K562 (cell line): ENCODE measurements around the gene ST3GAL5. TPM values are rescaled to one million over a fixed set of nuclear protein-coding genes. Genes with fewer than 3 reads are reported as not detected.

Experiments
- ILK ChIP-seq: fragments of 450-650 bp; IDR thresholded peaks from 2 replicates; pipeline ENCODE4 v1.6.1; 2016; ENCODE audit warnings: missing genetic modification characterization, low read depth, mild to moderate bottlenecking, missing compliant biosample characterization, moderate library complexity, borderline replicate concordance
- NEUROD1 ChIP-seq: fragments of 150-350 bp; IDR thresholded peaks from 2 replicates; pipeline ENCODE4 v1.6.1; 2014; ENCODE audit warnings: borderline replicate concordance, low read length, low read depth; ENCODE audit not compliant: partially characterized antibody
- NFRKB ChIP-seq: fragments of 450-650 bp; IDR thresholded peaks from 2 replicates; pipeline ENCODE4 v1.6.1; 2016; ENCODE audit warnings: low read depth
- SMARCC2 ChIP-seq: fragments of 450-650 bp; IDR thresholded peaks from 2 replicates; pipeline ENCODE4 v1.6.1; 2017; ENCODE audit warnings: antibody characterized with exemption, moderate library complexity, mild to moderate bottlenecking, low read depth
- SMARCE1 ChIP-seq: fragments of 450-650 bp; IDR thresholded peaks from 2 replicates; pipeline ENCODE4 v1.7.1; 2016; ENCODE audit warnings: mild to moderate bottlenecking
- TARDBP ChIP-seq: fragments of 450-650 bp; IDR thresholded peaks from 2 replicates; pipeline ENCODE4 v1.6.1; 2016
- TGIF2 ChIP-seq: sonication (generic); formaldehyde crosslinking; IDR thresholded peaks from 2 replicates; pipeline ENCODE4 v1.8.1; 2022; ENCODE audit warnings: mild to moderate bottlenecking, missing genetic modification reagents, moderate library complexity
- ZNF175 ChIP-seq: fragments of 200-800 bp; sonication (Bioruptor generic); IDR thresholded peaks from 2 replicates; pipeline ENCODE4 v1.6.1; 2016; ENCODE audit warnings: low read depth, mild to moderate bottlenecking, missing genetic modification characterization, missing compliant biosample characterization
- ZNF184 ChIP-seq: sonication (generic); formaldehyde crosslinking; IDR thresholded peaks from 2 replicates; pipeline ENCODE4 v1.5.0; 2020; ENCODE audit warnings: missing genetic modification reagents
- polyA plus RNA-seq, 8 experiments: library from polyadenylated mRNA; depleted of rRNA in 4 of 8; stranded (reverse) in 5 of 8; unstranded in 3 of 8; fragments of >200 nt; fragmentation: Nextera tagmentation in 2 of 8; fragmentation: Illumina TruSeq in 1 of 8; extraction: Ambion mirVana in 2 of 8; extraction: Trizol in 1 of 8; gene quantifications; 2 replicates each; pipeline versions ENCODE4 v1.2.1 to v1.2.3, GENCODE V29; 2011 to 2014; ENCODE audit warnings: inconsistent platforms in 1 of 8, missing spikeins in 1 of 8
- total RNA-seq, 7 experiments: library from RNA; depleted of rRNA in 6 of 7; stranded (reverse); fragments of >200 nt in 6 of 7; fragmentation: Illumina TruSeq in 2 of 7; extraction: Trizol in 2 of 7; gene quantifications; 2 replicates each; pipeline versions ENCODE4 v1.2.1 to v1.2.3, GENCODE V29; 2011 to 2021; ENCODE audit warnings: low replicate concordance in 1 of 7
- TF ChIP-seq, protein P1 (sequence below): fragments of 450-650 bp; IDR thresholded peaks from 2 replicates; pipeline ENCODE4 v1.6.1; 2017; ENCODE audit warnings: antibody characterized with exemption, mild to moderate bottlenecking
- TF ChIP-seq, protein P2 (sequence below): fragments of 450-650 bp; IDR thresholded peaks from 2 replicates; pipeline ENCODE4 v1.6.1; 2016
- TF ChIP-seq, protein P3 (sequence below): fragments of 250-450 bp; sonication (Bioruptor Pico); IDR thresholded peaks from 2 replicates; pipeline ENCODE4 v1.8.0; 2022; ENCODE audit warnings: moderate library complexity, mild to moderate bottlenecking, inconsistent platforms
- TF ChIP-seq, protein P4 (sequence below), 2 experiments: fragments of 450-650 bp; IDR thresholded peaks; 2 replicates each; pipeline ENCODE4 v1.6.1; 2016
- TF ChIP-seq, protein P5 (sequence below): sonication (generic); formaldehyde crosslinking; IDR thresholded peaks from 2 replicates; pipeline ENCODE4 v1.5.0; 2020; ENCODE audit warnings: missing genetic modification reagents

Gene ST3GAL5
- total and polyA plus RNA-seq, 9 of the 15 experiments (the other 6 are each of a cell fraction or from before 2014, with no cell fraction given): 1.6 to 10.0 (median 4.2) TPM

DNA sequence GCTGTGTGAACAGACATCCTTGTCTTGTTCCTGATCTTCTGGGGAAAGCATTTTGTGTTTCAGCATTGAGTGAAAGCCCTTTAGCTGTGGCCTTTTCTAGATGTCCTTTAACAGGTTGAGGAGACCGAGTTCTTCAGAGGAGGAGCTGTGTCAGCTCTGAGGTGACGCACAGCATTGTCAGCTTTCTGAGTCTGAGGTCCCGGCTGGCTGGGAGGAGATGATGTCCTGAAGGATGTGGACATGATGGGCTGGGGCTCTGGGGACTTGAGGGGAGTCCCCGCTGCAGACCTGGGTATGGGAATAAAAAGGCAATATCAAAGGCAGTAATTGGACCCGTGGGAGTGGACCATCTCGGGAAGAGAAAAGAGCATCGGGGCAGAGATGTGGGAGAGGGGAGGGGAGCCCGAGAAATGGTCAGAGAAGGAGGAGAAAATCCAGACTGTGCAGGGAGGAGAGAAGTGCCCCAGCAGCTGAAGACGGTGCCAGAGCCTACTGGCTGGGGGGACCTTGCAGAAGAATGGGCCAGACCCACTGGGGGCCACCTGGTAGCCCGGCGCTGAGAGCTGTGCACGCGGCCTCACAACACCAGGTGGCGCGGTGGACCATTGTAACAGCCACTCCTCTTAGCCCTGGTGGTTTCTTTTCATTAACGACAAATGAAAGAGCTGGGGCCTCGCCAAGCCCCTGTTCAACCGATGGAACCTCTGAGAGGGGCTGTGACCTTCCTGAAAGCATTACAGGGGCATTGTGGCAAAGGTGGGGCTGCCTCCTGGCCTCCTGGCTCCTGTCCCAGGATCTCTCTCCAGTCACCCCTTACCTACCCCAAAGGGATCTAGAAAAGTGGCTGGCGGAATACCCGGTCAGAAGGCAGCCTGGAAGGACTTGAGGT lies 61.6 kb downstream of the ST3GAL5 start (continued):
- TF ChIP-seq, protein P1, sequence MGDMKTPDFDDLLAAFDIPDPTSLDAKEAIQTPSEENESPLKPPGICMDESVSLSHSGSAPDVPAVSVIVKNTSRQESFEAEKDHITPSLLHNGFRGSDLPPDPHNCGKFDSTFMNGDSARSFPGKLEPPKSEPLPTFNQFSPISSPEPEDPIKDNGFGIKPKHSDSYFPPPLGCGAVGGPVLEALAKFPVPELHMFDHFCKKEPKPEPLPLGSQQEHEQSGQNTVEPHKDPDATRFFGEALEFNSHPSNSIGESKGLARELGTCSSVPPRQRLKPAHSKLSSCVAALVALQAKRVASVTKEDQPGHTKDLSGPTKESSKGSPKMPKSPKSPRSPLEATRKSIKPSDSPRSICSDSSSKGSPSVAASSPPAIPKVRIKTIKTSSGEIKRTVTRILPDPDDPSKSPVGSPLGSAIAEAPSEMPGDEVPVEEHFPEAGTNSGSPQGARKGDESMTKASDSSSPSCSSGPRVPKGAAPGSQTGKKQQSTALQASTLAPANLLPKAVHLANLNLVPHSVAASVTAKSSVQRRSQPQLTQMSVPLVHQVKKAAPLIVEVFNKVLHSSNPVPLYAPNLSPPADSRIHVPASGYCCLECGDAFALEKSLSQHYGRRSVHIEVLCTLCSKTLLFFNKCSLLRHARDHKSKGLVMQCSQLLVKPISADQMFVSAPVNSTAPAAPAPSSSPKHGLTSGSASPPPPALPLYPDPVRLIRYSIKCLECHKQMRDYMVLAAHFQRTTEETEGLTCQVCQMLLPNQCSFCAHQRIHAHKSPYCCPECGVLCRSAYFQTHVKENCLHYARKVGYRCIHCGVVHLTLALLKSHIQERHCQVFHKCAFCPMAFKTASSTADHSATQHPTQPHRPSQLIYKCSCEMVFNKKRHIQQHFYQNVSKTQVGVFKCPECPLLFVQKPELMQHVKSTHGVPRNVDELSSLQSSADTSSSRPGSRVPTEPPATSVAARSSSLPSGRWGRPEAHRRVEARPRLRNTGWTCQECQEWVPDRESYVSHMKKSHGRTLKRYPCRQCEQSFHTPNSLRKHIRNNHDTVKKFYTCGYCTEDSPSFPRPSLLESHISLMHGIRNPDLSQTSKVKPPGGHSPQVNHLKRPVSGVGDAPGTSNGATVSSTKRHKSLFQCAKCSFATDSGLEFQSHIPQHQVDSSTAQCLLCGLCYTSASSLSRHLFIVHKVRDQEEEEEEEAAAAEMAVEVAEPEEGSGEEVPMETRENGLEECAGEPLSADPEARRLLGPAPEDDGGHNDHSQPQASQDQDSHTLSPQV: peak; percentile 47; the same call in 1 of the 2 replicates
- TF ChIP-seq SMARCC2 (no peak), NEUROD1 (peak; percentile 19), ZNF175 (CRISPR knock-in tag) (no peak), SMARCE1 (no peak), TARDBP (no peak), ILK (tag) (no peak), ZNF184 (CRISPR knock-in tag) (no peak), NFRKB (no peak), TGIF2 (CRISPR knock-in tag) (no peak)
- TF ChIP-seq, protein P2, sequence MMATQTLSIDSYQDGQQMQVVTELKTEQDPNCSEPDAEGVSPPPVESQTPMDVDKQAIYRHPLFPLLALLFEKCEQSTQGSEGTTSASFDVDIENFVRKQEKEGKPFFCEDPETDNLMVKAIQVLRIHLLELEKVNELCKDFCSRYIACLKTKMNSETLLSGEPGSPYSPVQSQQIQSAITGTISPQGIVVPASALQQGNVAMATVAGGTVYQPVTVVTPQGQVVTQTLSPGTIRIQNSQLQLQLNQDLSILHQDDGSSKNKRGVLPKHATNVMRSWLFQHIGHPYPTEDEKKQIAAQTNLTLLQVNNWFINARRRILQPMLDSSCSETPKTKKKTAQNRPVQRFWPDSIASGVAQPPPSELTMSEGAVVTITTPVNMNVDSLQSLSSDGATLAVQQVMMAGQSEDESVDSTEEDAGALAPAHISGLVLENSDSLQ: no peak
- TF ChIP-seq, protein P3, sequence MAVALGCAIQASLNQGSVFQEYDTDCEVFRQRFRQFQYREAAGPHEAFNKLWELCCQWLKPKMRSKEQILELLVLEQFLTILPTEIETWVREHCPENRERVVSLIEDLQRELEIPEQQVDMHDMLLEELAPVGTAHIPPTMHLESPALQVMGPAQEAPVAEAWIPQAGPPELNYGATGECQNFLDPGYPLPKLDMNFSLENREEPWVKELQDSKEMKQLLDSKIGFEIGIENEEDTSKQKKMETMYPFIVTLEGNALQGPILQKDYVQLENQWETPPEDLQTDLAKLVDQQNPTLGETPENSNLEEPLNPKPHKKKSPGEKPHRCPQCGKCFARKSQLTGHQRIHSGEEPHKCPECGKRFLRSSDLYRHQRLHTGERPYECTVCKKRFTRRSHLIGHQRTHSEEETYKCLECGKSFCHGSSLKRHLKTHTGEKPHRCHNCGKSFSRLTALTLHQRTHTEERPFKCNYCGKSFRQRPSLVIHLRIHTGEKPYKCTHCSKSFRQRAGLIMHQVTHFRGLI (CRISPR knock-in tag): no peak
- TF ChIP-seq, protein P4, sequence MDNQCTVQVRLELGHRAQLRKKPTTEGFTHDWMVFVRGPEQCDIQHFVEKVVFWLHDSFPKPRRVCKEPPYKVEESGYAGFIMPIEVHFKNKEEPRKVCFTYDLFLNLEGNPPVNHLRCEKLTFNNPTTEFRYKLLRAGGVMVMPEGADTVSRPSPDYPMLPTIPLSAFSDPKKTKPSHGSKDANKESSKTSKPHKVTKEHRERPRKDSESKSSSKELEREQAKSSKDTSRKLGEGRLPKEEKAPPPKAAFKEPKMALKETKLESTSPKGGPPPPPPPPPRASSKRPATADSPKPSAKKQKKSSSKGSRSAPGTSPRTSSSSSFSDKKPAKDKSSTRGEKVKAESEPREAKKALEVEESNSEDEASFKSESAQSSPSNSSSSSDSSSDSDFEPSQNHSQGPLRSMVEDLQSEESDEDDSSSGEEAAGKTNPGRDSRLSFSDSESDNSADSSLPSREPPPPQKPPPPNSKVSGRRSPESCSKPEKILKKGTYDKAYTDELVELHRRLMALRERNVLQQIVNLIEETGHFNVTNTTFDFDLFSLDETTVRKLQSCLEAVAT (IDR thresholded peaks at IDR 0.05): no peak
- TF ChIP-seq, protein P5, sequence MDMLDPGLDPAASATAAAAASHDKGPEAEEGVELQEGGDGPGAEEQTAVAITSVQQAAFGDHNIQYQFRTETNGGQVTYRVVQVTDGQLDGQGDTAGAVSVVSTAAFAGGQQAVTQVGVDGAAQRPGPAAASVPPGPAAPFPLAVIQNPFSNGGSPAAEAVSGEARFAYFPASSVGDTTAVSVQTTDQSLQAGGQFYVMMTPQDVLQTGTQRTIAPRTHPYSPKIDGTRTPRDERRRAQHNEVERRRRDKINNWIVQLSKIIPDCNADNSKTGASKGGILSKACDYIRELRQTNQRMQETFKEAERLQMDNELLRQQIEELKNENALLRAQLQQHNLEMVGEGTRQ: no peak
